PFSK-1 (cell line): ENCODE data around the gene PRSS33.

Experiments used
- FOXP2 ChIP-seq: optimal IDR thresholded peaks from 2 replicates; pipeline ENCODE3; 2011; ENCODE audit warnings: borderline replicate concordance, control low read depth, inconsistent platforms; ENCODE audit not compliant: insufficient read depth; ENCODE audit errors: extremely low read length, extremely low read depth
- POLR2AphosphoS5 ChIP-seq: IDR thresholded peaks from 2 replicates; pipeline ENCODE4 v1.6.1; 2012; ENCODE audit warnings: low read depth, mild to moderate bottlenecking, control low read depth, low read length, moderate library complexity
- SIN3A ChIP-seq: IDR thresholded peaks from 2 replicates; pipeline ENCODE4 v1.6.1; 2012; ENCODE audit warnings: mild to moderate bottlenecking, low read length, moderate library complexity, borderline replicate concordance; ENCODE audit not compliant: insufficient read depth
- TAF1 ChIP-seq: IDR thresholded peaks from 2 replicates; pipeline ENCODE4 v1.6.1; 2012; ENCODE audit warnings: low read length, control low read depth, borderline replicate concordance; ENCODE audit not compliant: insufficient read depth
- TF ChIP-seq, protein P1 (sequence below), 2 experiments: IDR thresholded peaks; 2 replicates each; pipeline versions ENCODE4 v1.6.1 to v1.8.0; 2011 to 2012; ENCODE audit warnings: low read depth in 2 of 2, low read length in 2 of 2, control low read depth in 1 of 2, inconsistent platforms in 1 of 2, mild to moderate bottlenecking in 1 of 2, moderate library complexity in 1 of 2; ENCODE audit not compliant: insufficient read depth in 1 of 2

DNA sequence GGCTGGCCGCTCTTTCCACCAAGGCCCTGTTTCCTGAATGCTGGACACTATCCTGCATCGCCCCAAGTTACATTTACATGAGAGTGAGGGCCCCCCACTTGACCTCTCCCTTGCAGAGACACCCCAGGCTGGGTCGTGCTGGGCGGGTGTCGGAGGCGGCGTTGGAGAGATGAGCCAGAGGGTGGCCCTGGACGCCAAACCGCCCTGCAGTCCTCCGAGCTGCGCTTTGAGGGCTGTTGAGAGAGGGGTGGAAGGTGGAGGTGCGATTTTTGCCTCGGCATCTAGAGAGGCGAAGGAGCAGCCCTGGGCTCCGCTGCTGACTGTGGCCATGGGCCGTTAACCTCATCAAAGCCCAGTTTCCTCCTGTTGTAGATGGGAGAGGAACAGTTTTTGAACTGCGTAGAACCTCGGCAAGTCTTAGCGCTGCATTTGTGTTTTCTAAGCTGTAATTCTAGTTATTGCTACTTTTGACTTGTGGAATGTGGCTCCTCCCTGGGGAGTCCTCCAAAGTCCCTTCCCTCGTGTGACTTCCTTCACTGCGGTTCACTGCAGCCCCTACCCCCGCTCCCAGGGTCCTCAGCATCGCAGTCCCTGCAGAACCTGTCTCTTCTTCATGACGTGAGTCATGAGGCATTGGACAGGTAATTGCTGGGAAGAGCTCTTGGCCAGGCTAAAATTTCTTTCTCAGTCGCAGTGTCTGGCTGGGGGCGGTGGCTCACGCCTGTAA lies 9.3 kb downstream of the PRSS33 start:
- TF ChIP-seq POLR2AphosphoS5 (no peak; the same call in 1 of the 2 replicates), TAF1 (no peak), FOXP2 (no peak), SIN3A (no peak)
- TF ChIP-seq, protein P1, sequence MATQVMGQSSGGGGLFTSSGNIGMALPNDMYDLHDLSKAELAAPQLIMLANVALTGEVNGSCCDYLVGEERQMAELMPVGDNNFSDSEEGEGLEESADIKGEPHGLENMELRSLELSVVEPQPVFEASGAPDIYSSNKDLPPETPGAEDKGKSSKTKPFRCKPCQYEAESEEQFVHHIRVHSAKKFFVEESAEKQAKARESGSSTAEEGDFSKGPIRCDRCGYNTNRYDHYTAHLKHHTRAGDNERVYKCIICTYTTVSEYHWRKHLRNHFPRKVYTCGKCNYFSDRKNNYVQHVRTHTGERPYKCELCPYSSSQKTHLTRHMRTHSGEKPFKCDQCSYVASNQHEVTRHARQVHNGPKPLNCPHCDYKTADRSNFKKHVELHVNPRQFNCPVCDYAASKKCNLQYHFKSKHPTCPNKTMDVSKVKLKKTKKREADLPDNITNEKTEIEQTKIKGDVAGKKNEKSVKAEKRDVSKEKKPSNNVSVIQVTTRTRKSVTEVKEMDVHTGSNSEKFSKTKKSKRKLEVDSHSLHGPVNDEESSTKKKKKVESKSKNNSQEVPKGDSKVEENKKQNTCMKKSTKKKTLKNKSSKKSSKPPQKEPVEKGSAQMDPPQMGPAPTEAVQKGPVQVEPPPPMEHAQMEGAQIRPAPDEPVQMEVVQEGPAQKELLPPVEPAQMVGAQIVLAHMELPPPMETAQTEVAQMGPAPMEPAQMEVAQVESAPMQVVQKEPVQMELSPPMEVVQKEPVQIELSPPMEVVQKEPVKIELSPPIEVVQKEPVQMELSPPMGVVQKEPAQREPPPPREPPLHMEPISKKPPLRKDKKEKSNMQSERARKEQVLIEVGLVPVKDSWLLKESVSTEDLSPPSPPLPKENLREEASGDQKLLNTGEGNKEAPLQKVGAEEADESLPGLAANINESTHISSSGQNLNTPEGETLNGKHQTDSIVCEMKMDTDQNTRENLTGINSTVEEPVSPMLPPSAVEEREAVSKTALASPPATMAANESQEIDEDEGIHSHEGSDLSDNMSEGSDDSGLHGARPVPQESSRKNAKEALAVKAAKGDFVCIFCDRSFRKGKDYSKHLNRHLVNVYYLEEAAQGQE (IDR thresholded peaks at IDR 0.05; ENCODE audit: insufficient read depth in 1 of 2, low read depth in 2 of 2, low read length in 2 of 2): no peak
